ENCODE results near the gene L3MBTL2. TPM values are rescaled to one million over a fixed set of nuclear protein-coding genes. Genes with fewer than 3 reads are reported as not detected.
A peak's percentile ranks its signal among the peaks of the same experiment; 100 is the strongest.

The L3MBTL2 gene
- polyA plus RNA-seq, 3 donors = 13.6 to 15.2 (median 14.0) TPM

DNA sequence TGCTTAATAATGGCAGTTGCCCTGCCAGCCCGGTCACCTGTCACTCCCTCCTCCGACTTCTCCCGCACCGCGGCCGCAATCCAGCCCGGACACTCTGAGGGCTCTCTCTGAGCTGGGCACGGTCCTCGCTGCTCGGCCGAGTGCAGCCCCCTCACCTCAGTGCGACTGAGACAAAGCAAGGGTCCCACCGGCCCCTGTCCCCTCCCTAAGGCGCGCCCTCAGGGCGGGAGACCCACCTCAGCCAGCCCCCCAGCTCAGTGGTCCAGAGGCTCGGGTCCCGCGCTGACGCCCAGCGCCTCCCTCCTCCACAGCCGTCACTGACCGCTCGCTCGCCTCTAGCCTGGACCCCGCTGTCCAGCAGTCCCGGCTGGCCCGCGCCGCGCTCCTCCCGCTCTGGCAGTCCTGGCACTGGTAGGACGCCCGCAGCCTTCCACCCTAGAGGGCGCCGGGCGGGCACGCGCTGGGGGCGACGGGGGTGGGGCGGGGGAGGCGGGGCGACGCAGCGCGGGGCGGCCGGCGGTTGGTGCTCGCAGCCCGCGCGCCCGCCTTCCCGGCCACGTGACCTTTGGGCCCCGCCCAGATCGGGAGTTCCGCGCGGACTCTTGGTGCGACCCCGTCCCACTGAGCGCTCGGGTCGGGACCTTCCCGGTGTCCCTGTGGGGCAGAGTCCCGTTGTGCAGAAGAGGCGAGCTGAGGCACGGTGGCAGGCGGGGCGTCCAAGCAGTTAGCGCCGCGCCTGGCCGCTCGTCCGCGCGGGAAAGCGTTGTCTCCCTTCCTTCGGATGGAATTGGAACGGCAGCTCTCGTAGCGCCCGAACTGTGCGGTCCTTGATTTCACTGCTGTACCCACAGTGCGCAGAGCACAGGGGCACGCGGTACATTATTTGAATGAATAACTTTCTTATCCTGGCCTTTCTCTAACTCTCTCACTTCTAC, 7.8 kb upstream of the L3MBTL2 start:
- Histone ChIP-seq H2AFZ (ENCODE audit: insufficient read depth, low read depth, low read length, poor library complexity, severe bottlenecking) (peak overlapping the region; percentile 89), H3K27ac (ENCODE audit: low read depth in 1 of 2, low read length in 2 of 2) (no peak overlapping the region), H3K4me2 (replicated peaks; ENCODE audit: extremely low read depth, low read length, poor library complexity, severe bottlenecking) (peak overlapping the region; percentile 99), H3K9ac (ENCODE audit: insufficient read depth, low read length, poor library complexity, severe bottlenecking) (peak overlapping the region; percentile 42), H3K4me3 (replicated peaks in 1 of 3; ENCODE audit: low read depth in 2 of 3, low read length in 3 of 3) (peak overlapping the region; percentile 81 to 90 (median 86)), H3K27me3 (ENCODE audit: control insufficient read depth in 2 of 2, insufficient read depth in 2 of 2, low read length in 2 of 2) (peaks cover 0 to 17% of the 10 kb centered on the region in 2 donors), H3K79me2 (ENCODE audit: insufficient read depth, low read length) (no peaks in the 10 kb centered on the region), H3K9me3 (replicated peaks in 1 of 2; ENCODE audit: control insufficient read depth in 1 of 2, insufficient read depth in 1 of 2, low read length in 2 of 2) (no peaks in the 10 kb centered on the region), H3K36me3 (replicated peaks in 1 of 2; ENCODE audit: control insufficient read depth in 1 of 2, insufficient read depth in 2 of 2, low read length in 2 of 2) (no peaks in the 10 kb centered on the region), H4K20me1 (ENCODE audit: insufficient read depth, low read length) (no peaks in the 10 kb centered on the region), H3K4me1 (ENCODE audit: control insufficient read depth in 1 of 2, insufficient read depth in 2 of 2, low read length in 2 of 2) (peaks cover 22 to 26% of the 10 kb centered on the region in 2 donors)
- no peak for TF ChIP-seq CTCF (IDR thresholded peaks at IDR 0.05)
- Mint-ChIP-seq H3K4me3 (peak overlapping the region; percentile 90 to 96), H3K4me1 (peaks cover 22% of the 10 kb centered on the region), H3K36me3 (no peaks in the 10 kb centered on the region), H3K9me3 (no peaks in the 10 kb centered on the region), H3K27ac (peak overlapping the region in 3 of 7 donors; percentile 68 to 82 (median 77)), H3K27me3 (ENCODE audit: low read depth in 3 of 3) (peaks cover 8 to 26% (median 25%) of the 10 kb centered on the region in 3 donors)
- WGBS (ENCODE audit: insufficient coverage) = under 1% methylated on average over 84 of the region's 91 CpGs
- peak; percentile 58 to 76 (median 72) for DNase-seq
- intact Hi-C loops (cut with micrococcal nuclease) = no loop called here

DNA sequence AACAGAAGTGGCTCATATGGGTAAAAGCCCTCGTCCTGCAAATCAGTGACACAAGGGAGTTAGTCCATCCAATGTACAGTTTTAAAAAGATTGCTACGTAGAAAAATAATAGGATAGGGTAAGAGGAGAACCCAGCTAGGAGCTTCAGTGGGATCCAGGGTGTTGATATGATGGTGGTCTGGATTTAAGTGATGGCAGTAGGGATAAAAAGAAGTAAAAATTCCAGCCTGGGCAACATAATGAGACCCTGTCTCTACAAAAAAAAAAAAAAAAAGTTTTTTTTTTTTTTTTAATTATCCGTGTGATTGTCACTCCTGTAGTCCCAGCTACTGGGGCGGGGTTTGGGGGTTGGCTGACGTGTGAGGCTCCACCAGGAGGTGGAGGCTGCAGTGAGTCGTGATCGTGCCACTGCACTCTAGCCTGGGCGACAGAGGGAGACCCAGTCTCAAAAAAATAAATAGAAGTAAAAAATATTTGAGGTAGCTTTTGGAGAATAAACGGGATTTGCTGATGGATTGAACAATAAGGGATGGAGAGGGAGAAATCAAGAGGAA, 7.0 kb upstream of the L3MBTL2 start:
- no peaks in the 10 kb centered on the region for H4K20me1 ChIP-seq (ENCODE audit: insufficient read depth, low read length)

More for the DNA sequence above, 7.0 kb upstream of the L3MBTL2 start:
- Histone ChIP-seq H2AFZ (ENCODE audit: insufficient read depth, low read depth, low read length, poor library complexity, severe bottlenecking) (peak overlapping the region; percentile 89), H3K27me3 (ENCODE audit: control insufficient read depth in 2 of 2, insufficient read depth in 2 of 2, low read length in 2 of 2) (peaks cover 0 to 17% of the 10 kb centered on the region in 2 donors), H3K4me2 (replicated peaks; ENCODE audit: extremely low read depth, low read length, poor library complexity, severe bottlenecking) (peak overlapping the region; percentile 99), H3K9ac (ENCODE audit: insufficient read depth, low read length, poor library complexity, severe bottlenecking) (no peak overlapping the region), H3K27ac (ENCODE audit: low read depth in 1 of 2, low read length in 2 of 2) (no peak overlapping the region), H3K4me3 (replicated peaks in 1 of 3; ENCODE audit: low read depth in 2 of 3, low read length in 3 of 3) (peak overlapping the region; percentile 81 to 90 (median 86)), H3K9me3 (replicated peaks in 1 of 2; ENCODE audit: control insufficient read depth in 1 of 2, insufficient read depth in 1 of 2, low read length in 2 of 2) (no peaks in the 10 kb centered on the region), H3K4me1 (ENCODE audit: control insufficient read depth in 1 of 2, insufficient read depth in 2 of 2, low read length in 2 of 2) (peaks cover 22 to 26% of the 10 kb centered on the region in 2 donors), H3K36me3 (replicated peaks in 1 of 2; ENCODE audit: control insufficient read depth in 1 of 2, insufficient read depth in 2 of 2, low read length in 2 of 2) (no peaks in the 10 kb centered on the region), H3K79me2 (ENCODE audit: insufficient read depth, low read length) (no peaks in the 10 kb centered on the region)
- Mint-ChIP-seq H3K4me3 (peak overlapping the region; percentile 90 to 96), H3K4me1 (peaks cover 22% of the 10 kb centered on the region), H3K27ac (peak overlapping the region in 2 of 7 donors; percentile 3 to 77), H3K36me3 (no peaks in the 10 kb centered on the region), H3K27me3 (ENCODE audit: low read depth in 3 of 3) (peaks cover 8 to 28% (median 25%) of the 10 kb centered on the region in 3 donors), H3K9me3 (no peaks in the 10 kb centered on the region)
- intact Hi-C loops (cut with micrococcal nuclease) = no loop called here
- DNase-seq = no peak
- WGBS (ENCODE audit: insufficient coverage) = 0% methylated on average over 4 of the region's 9 CpGs
- no peak for TF ChIP-seq CTCF (IDR thresholded peaks at IDR 0.05)

Measured in CD14-positive monocyte (primary cell).